Measurements from ENCODE around the gene MAJIN. TPM values are rescaled to one million over a fixed set of nuclear protein-coding genes. Genes with fewer than 3 reads are reported as not detected.

Gene MAJIN
- total and polyA plus RNA-seq, 9 of the 15 experiments (the other 6 are each of a cell fraction or from before 2014, with no cell fraction given): 0.17 to 0.83 (median 0.24) TPM; not detected in 2

DNA sequence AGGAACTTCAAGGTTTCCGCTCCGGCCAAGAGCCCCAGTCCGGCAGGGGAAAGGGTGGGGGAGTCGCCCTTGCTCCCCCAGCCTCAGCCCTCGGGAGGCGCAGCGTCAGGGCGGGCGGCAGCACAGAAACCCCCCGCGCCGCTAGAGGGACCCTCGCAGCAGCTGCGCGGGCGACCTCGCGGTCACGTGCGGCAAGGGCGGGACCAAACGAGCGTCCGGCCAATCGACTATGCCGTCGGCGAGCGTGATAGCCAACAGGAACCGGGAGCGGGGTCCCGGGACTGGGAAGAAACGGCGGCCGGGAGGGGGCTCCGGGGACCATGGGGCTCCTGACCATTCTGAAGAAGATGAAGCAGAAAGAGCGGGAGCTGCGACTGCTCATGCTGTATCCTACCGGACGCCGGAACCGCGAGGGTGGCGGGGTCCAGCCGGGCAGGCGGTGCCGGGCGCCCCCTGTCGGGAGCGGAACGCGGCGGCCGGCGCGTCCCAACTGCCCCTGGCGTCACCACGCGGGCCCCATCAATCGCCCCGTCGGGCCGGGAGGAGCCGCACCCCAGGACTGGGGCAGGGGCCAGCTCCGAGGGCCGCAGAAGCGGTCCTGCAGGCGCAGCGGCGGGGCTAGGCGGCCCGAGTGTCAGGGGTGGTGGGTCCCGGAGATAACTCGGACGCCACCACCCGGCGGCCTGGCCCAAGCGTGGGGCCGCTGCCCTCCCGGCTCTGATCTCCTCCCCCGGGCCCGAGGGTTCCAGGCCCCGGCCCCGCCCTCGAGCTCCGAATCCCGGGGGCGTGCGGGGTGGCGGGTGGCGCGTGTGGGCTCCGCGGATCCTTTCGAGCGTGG is 42.2 kb upstream of the MAJIN start, which contains the start of gene ARL2 (continued):
- peak; percentile 77 for TF ChIP-seq ZNF407 (IDR thresholded peaks at IDR 0.05; ENCODE audit: low read depth)
- TF ChIP-seq CREB1 (IDR thresholded peaks at IDR 0.05): no peak; the same call in 1 of the 2 replicates
- peak; percentile 89 for TF ChIP-seq CREB1 (CRISPR knock-in tag; IDR thresholded peaks at IDR 0.05)
- peak; percentile 92 for TF ChIP-seq TOE1 (IDR thresholded peaks at IDR 0.05; ENCODE audit: borderline replicate concordance)
- 0 out of 2 replicates have a peak, but pooled peaks have one; percentile 25 for TF ChIP-seq TOE1 (CRISPR knock-in tag; IDR thresholded peaks at IDR 0.05; ENCODE audit: borderline replicate concordance, low read depth)
- TF ChIP-seq EP300 (IDR thresholded peaks at IDR 0.05; ENCODE audit: low read length): no peak
- no peak for TF ChIP-seq FOXA1 (IDR thresholded peaks at IDR 0.05; ENCODE audit: borderline replicate concordance)
- no peak for TF ChIP-seq ARID3B (CRISPR knock-in tag; IDR thresholded peaks at IDR 0.05; ENCODE audit: borderline replicate concordance)
- TF ChIP-seq, protein P1, sequence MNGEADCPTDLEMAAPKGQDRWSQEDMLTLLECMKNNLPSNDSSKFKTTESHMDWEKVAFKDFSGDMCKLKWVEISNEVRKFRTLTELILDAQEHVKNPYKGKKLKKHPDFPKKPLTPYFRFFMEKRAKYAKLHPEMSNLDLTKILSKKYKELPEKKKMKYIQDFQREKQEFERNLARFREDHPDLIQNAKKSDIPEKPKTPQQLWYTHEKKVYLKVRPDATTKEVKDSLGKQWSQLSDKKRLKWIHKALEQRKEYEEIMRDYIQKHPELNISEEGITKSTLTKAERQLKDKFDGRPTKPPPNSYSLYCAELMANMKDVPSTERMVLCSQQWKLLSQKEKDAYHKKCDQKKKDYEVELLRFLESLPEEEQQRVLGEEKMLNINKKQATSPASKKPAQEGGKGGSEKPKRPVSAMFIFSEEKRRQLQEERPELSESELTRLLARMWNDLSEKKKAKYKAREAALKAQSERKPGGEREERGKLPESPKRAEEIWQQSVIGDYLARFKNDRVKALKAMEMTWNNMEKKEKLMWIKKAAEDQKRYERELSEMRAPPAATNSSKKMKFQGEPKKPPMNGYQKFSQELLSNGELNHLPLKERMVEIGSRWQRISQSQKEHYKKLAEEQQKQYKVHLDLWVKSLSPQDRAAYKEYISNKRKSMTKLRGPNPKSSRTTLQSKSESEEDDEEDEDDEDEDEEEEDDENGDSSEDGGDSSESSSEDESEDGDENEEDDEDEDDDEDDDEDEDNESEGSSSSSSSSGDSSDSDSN (IDR thresholded peaks at IDR 0.05; ENCODE audit: borderline replicate concordance in 1 of 2, low read depth in 2 of 2, low read length in 2 of 2): peak in 1 of 2 experiments; percentile 70; a peak in 1 of 4 replicates
- TF ChIP-seq L3MBTL2 (IDR thresholded peaks at IDR 0.05): peak; percentile 95
- TF ChIP-seq HDAC8 (tag; IDR thresholded peaks at IDR 0.05): peak; percentile 32; the same call in 1 of the 2 replicates
- TF ChIP-seq ZNF740 (CRISPR knock-in tag; IDR thresholded peaks at IDR 0.05): peak; percentile 31
- peak in 1 of 2 experiments; percentile 85; a peak in 2 of 4 replicates for TF ChIP-seq ZNF740 (tag; IDR thresholded peaks at IDR 0.05)

Measured in K562 (cell line).